Caki2 (cell line): ENCODE measurements around the gene BICD1. TPM values are rescaled to one million over a fixed set of nuclear protein-coding genes. Genes with fewer than 3 reads are reported as not detected.

Experiments used
- DNase-seq: peaks from one replicate; pipeline ENCODE4 v3.0.0-alpha.2; 2015; ENCODE audit warnings: low read depth
- in situ Hi-C: cut with HindIII; loops from 2 replicates; pipeline ENCODE4 v1.10.0; 2016; ENCODE audit warnings: low sequenced_read_pairs, low pct_unique_long_range_greater_than_20kb, mixed read lengths
- total RNA-seq: library from RNA; depleted of rRNA; stranded (reverse); fragments of >200 nt; shearing (Covaris generic); gene quantifications from 2 replicates; pipeline ENCODE4 v1.2.3, GENCODE V29; 2014; ENCODE audit warnings: low replicate concordance

The BICD1 gene
- total RNA-seq, 1 experiment from 2014 or later, result 11.1 TPM

GRCh38 chr12:32284561-32284960 is 177.9 kb downstream of the BICD1 start:
- DNase-seq, result no peak

GRCh38 chr12:32285021-32285420 is 178.4 kb downstream of the BICD1 start:
- no peak for DNase-seq
- in situ Hi-C loops, result no loop called here

More at GRCh38 chr12:32284561-32284960, 177.9 kb downstream of the BICD1 start:
- in situ Hi-C loops, result no loop called here

GRCh38 chr12:32285489-32285888 is 178.8 kb downstream of the BICD1 start:
- in situ Hi-C loops, result no loop called here
- no peak for DNase-seq

- peak; percentile 85 for DNase-seq
- in situ Hi-C loops, result no loop called here
Measured at GRCh38 chr12:32290411-32290810, 183.8 kb downstream of the BICD1 start.

- in situ Hi-C loops, result no loop called here
Measured at GRCh38 chr12:32292151-32292550, 185.5 kb downstream of the BICD1 start.

GRCh38 chr12:32293808-32294419 is 187.3 kb downstream of the BICD1 start:
- in situ Hi-C loops, result no loop called here
- no peak for DNase-seq

More at GRCh38 chr12:32292151-32292550, 185.5 kb downstream of the BICD1 start:
- DNase-seq, result no peak

- peak; percentile 97 for DNase-seq
- in situ Hi-C loops, result no loop called here
Measured at GRCh38 chr12:32296567-32296966, 189.9 kb downstream of the BICD1 start.

GRCh38 chr12:32298917-32299316 is 192.3 kb downstream of the BICD1 start:
- in situ Hi-C loops, result no loop called here
- no peak for DNase-seq

GRCh38 chr12:32301216-32301615 is 194.6 kb downstream of the BICD1 start:
- peak; percentile 80 for DNase-seq
- in situ Hi-C loops, result no loop called here

GRCh38 chr12:32302218-32303173 is 195.8 kb downstream of the BICD1 start:
- DNase-seq, result no peak
- in situ Hi-C loops, result no loop called here

- in situ Hi-C loops, result no loop called here
- DNase-seq, result no peak
Measured at GRCh38 chr12:32303174-32303549, 196.5 kb downstream of the BICD1 start.

GRCh38 chr12:32305163-32305562 is 198.5 kb downstream of the BICD1 start:
- no peak for DNase-seq
- in situ Hi-C loops, result no loop called here

- no peak for DNase-seq
- in situ Hi-C loops, result no loop called here
Measured at GRCh38 chr12:32307326-32307725, 200.7 kb downstream of the BICD1 start.

GRCh38 chr12:32309811-32310736 is 203.4 kb downstream of the BICD1 start:
- in situ Hi-C loops, result no loop called here
- peak; percentile 94 for DNase-seq

GRCh38 chr12:32312049-32312670 is 205.5 kb downstream of the BICD1 start:
- in situ Hi-C loops, result no loop called here
- peak; percentile 95 for DNase-seq

GRCh38 chr12:32322354-32322753 is 215.7 kb downstream of the BICD1 start:
- no peak for DNase-seq
- in situ Hi-C loops, result no loop called here

GRCh38 chr12:32331133-32331532 is 224.5 kb downstream of the BICD1 start:
- no peak for DNase-seq

GRCh38 chr12:32332446-32332845 is 225.8 kb downstream of the BICD1 start:
- DNase-seq, result no peak
- in situ Hi-C loops, result loop anchor here (10.0 kb wide), 1 partner anchor 258 kb away; no protein-coding TSS in a partner anchor

More at GRCh38 chr12:32331133-32331532, 224.5 kb downstream of the BICD1 start:
- in situ Hi-C loops, result loop anchor here (10.0 kb wide), 1 partner anchor 256 kb away; no protein-coding TSS in a partner anchor
